HG03196 (cell line): ENCODE results near the gene USF3.
"Not testable (repeated sequence)": the region's sequence is repeated elsewhere in the genome, so short reads cannot be mapped to it uniquely, and the experiment has no call there.

Experiments
- ATAC-seq: cut with Tn5 transposase; IDR thresholded peaks from one replicate; pipeline ENCODE4 v1.9.1; 2021; ENCODE audit not compliant: unreplicated experiment

USF3 gene

GRCh38 chr3:113659101-113659541 lies 37.3 kb downstream of the USF3 start:
- ATAC-seq = no peak

GRCh38 chr3:113658107-113658506 lies 38.3 kb downstream of the USF3 start:
- no peak for ATAC-seq

DNA sequence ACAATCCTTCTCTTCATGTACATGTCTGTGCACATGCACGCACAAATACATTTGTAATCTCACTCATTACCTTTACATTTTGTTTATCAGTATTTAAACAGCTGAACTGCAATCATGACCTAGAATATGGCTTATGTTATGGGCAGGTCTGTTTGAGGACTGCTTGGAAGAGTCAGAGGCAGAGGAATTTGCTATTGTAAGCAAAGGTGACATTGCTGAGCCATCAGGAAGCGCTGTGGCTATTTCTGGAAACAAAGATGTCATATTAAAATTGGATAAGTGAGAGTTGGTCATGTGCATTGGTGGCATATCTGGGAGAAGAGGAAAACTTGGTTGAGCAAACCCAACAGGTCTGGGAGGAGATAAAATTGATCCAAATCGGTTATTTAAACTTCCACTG lies 41.6 kb downstream of the USF3 start:
- ATAC-seq = no peak

DNA sequence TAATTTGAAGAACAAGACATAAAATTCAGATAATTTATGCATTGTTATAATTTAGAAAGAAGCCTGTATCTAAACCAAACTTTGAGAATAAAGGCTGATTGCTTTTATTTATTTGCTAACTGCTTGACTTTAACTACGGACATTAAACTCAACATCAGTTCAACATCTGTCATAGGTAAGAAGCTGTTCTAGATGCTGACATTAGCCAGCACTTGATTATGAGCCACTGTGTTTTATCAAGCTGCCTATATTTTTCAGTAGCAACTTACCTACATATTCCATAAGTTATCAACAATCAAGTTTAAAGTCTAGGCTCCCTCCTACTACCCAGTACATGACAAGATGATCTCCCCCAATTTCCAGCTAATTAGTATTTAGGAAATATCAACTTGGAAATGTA lies 42.1 kb downstream of the USF3 start:
- no peak for ATAC-seq

- no peak for ATAC-seq
These were observed 47.1 kb downstream of the USF3 start for GRCh38 chr3:113649174-113649845.

DNA sequence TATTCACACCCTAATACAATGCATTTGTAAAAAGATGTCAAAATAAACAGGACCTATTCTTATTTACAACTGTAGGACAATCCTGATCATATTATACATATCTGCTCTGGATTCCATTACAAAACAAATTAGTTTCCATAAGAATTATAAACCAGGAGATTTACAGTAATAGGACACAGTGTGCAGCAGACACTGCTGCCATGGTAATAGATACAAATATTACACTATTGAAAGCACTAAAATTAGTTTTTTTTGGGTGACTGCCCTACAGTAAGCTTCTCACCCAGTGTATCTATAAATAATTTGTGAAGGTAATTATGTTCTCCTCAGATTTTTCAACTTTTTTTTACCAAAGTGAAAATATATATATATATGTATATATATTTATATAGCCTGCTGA lies 47.9 kb downstream of the USF3 start:
- no peak for ATAC-seq

- no peak for ATAC-seq
These were observed 52.9 kb downstream of the USF3 start for GRCh38 chr3:113643583-113643982.

DNA sequence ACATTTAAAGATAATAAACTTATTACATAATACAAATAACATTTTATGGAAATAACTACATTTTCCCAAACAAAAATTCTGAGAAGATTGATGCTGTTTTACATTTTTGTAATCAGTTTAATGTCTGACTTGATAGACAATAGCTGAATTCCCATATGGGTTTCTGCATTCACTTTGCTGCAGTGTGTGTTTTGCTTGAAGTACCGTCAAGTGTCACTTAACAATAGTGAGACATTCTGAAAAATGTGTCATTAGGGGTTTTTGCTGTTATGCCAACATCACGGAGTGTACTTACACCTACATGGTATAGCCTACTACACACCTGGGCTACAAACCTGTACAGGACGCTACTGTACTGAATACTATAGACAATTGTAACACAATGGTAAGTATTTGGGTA lies 57.5 kb downstream of the USF3 start:
- no peak for ATAC-seq

GRCh38 chr3:113637756-113638155 lies 58.7 kb downstream of the USF3 start:
- no peak for ATAC-seq

GRCh38 chr3:113636034-113636433 lies 60.4 kb downstream of the USF3 start:
- ATAC-seq = not testable (repeated sequence)

- ATAC-seq = no peak
These were observed 61.5 kb downstream of the USF3 start for GRCh38 chr3:113634782-113635474.

DNA sequence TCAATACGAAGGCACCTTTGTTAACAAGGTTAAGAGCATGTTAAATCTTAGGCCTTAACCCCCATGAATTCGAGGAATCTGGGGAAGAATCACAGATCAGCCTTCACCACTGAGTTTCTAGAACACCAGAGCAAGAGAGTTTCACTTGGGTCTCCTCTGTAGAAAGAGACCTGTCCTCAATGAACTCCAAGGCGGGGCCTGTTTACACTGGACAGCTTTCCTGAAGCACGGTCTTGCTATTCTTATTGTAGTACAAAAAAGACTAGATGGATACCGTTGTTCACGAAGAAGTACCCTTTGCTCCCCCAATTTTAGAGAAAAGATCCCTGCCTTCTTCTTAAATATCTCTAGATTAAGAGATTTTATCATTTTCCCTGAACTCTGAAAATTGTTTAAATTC lies 64.9 kb downstream of the USF3 start:
- no peak for ATAC-seq

DNA sequence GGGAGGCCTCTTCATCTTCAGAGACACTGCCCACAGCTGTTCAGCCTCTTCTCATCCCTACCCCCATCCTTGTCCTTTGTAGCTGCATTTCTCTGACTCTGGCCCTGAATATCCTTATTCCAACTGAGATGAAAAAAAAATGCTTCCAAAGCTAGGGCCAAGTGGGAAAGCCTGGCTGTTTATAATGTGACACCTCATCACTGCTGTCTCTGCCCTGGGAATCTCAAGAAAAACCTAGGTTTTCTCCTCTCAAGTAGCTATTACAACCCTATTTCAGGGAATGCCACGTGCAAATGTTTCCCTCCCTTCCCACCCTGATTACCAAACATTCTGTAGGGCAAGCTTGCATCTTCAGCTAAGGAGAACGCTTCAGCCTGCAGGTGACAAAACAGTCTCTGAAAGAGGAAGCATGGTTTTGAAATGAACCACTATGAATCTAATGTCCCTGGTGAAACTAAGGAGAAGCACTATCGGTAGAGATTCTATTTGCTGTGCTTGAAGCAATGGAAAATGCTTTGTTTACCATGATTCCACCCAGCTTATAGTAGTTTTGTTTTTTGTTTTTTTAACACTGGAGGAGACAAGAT lies 65.4 kb downstream of the USF3 start:
- no peak for ATAC-seq

GRCh38 chr3:113629584-113630421 lies 66.6 kb downstream of the USF3 start:
- no peak for ATAC-seq

DNA sequence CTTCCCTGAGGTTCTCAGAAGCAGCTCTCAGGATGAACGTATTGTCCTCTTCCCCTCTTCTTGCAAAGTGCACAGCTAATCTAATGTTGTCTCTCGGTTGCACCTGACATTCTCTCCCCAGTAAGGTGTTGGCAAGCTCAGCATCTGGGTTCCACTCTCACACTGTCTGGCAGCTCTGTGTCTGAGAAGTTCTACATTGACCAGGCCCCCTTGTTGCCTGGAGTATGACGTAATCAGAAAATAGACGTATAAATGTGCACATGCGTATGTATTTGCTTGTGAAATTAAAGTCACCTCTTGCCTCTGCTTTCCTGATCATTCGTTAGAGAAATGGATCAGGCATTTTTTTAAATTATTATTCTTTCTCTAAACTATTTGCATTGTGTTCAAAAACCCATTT lies 67.7 kb downstream of the USF3 start:
- ATAC-seq = no peak

DNA sequence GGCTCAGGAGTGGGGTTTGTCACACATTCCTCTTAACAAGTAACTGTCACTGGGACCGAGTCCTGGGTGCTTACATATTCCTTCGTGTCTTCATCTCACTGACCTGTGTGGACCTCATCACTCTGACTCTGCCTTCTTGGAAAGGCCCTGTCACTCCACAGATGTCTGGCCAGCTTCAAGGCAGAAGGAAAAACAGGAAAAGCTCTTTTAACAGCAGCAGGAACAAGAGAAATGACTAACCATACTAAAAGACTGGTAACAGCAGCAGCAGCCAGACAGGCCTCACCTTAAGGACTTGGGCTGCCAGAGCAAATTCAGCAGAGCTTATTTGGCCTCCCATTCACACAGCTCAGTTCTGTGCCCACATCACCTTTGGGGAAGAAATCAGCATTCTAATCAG lies 68.1 kb downstream of the USF3 start:
- ATAC-seq = no peak

DNA sequence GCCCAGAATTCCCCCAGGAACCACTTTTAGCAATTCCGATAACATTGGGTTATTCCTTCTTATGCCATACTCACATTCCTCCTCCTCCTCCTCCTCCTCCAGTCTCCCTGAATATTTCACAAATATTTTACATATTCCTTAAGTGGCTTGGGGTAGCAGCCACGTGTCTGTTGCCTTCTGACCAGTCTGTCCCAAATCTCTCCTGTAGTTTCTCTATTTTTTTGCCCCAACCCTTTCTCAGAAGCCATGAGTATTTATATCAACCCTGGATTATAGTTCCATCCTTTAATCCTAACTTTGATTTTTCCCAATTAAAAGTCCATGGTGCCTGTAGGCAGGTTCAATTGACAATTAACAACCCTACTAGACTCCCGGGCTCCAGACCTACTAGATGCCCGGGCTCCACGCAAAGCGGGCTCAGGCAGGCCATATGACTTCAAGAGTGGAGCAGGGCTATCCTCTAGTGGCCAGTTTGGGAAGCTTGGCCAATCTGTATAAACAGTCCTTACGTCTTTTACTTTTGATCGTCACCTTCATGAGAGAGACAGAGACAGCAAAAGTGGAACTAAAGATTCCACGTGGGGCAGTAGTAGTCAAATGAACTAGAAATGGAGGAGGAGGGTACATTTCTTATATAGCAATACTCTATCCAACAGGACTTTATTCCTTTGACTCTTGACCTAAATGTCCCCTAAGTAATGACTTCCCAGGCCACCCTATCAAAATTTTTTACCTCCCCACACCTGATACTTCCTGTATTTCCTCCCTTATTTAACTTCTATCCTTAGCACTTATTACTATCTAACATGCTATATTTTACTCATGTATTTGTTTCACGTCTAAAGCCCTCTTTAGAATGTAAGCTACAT lies 69.7 kb downstream of the USF3 start:
- no peak for ATAC-seq

- ATAC-seq = no peak
These were observed 70.6 kb downstream of the USF3 start for GRCh38 chr3:113625834-113626233.

DNA sequence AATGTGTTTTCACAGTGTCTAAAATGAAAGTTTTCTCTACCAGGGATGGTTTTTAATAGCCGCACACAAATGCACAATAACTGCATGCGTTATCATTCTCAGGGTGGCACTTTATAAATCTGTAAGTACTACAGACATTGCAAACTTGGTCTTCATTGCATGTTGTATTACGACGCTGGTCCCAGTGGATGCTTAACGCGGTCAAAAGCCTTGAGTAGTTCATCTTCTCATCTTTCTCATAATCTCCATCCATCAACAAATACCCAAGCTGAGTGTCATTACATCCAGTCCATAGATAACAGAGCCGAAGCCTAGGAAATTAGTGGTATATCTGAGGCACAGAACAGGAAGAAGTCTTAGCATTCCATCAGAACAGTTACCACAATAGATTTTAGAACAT lies 72.6 kb downstream of the USF3 start:
- no peak for ATAC-seq

DNA sequence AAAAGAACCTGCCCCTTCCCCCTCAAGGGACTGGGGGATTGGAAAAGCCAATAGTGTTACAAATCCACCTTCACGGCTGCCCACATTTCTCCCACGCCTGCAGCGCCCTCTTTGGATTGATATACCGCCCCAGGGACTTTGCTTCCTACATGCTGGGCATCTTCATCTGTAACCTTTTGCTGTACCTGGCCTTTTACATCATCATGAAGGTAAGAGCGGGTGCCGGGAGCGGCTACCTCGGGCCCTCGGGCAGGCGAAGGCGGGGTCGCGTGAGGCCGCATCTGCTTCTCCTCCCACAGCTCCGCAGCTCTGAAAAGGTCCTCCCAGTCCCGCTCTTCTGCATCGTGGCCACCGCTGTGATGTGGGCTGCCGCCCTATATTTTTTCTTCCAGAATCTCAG lies 73.1 kb downstream of the USF3 start:
- no peak for ATAC-seq

DNA sequence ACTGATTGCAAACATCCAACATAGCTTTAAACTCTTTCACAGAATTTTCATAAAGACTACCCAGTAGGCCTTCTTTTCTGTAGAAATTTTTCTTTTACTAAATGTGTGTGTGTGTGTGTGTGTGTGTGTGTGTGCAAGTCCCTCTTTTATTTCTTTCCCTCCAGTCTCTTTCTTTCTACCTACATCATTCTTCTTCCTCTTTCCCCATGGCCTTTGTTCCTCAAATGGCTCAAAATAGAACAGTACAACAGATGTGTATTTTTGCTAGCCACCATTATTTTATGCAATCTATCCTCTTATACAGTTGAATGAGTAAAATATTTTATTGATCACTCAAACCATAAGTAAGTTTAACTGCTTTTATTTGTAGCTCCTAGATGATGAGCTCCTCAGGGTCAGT lies 76.4 kb downstream of the USF3 start:
- no peak for ATAC-seq
